Smooth muscle cell (in vitro differentiated cells): ENCODE measurements around the gene TF. TPM values are rescaled to one million over a fixed set of nuclear protein-coding genes. Genes with fewer than 3 reads are reported as not detected.

Experiments used
- DNase-seq: peaks from one replicate; lab custom pipeline; 2025; ENCODE audit not compliant: unreplicated experiment; lab: John Stamatoyannopoulos, UW
- H2AFZ ChIP-seq: fragments of 200-600 bp; sonication (generic); 2 replicates; pipeline ENCODE4 v1.6.0; 2016; ENCODE audit warnings: antibody characterized with exemption, low read depth, mild to moderate bottlenecking
- H3F3A ChIP-seq: fragments of 200-600 bp; sonication (generic); 2 replicates; pipeline ENCODE4 v1.6.0; 2017; ENCODE audit warnings: antibody characterized with exemption, low read depth
- H3K27ac ChIP-seq: fragments of 200-600 bp; sonication (generic); 2 replicates; pipeline ENCODE4 v1.5.1; 2016; ENCODE audit warnings: low read depth, mild to moderate bottlenecking
- H3K27me3 ChIP-seq: fragments of 200-600 bp; sonication (generic); 2 replicates; pipeline ENCODE4 v1.6.1; 2016; ENCODE audit warnings: low read depth, mild to moderate bottlenecking
- H3K36me3 ChIP-seq: fragments of 200-600 bp; sonication (generic); 2 replicates; pipeline ENCODE4 v1.5.1; 2016; ENCODE audit warnings: low read depth
- H3K4me1 ChIP-seq: fragments of 200-600 bp; sonication (generic); 2 replicates; pipeline ENCODE4 v1.5.1; 2016; ENCODE audit warnings: low read depth
- H3K4me2 ChIP-seq: fragments of 200-600 bp; sonication (generic); 2 replicates; pipeline ENCODE4 v1.6.0; 2016; ENCODE audit warnings: mild to moderate bottlenecking
- H3K4me3 ChIP-seq: fragments of 200-600 bp; sonication (generic); 2 replicates; pipeline ENCODE4 v1.5.1; 2016; ENCODE audit warnings: mild to moderate bottlenecking
- H3K79me2 ChIP-seq: fragments of 200-600 bp; sonication (generic); 2 replicates; pipeline ENCODE4 v1.6.0; 2016; ENCODE audit warnings: low read depth, mild to moderate bottlenecking
- H3K9ac ChIP-seq: fragments of 200-600 bp; sonication (generic); 2 replicates; pipeline ENCODE4 v1.6.0; 2016; ENCODE audit warnings: low read depth
- H3K9me3 ChIP-seq: fragments of 200-600 bp; sonication (generic); replicated peaks from 2 replicates; pipeline ENCODE4 v1.5.1; 2016; ENCODE audit warnings: low read depth
- H4K20me1 ChIP-seq: fragments of 200-600 bp; sonication (generic); 2 replicates; pipeline ENCODE4 v1.6.0; 2016; ENCODE audit warnings: low read depth
- CTCF ChIP-seq: fragments of 200-600 bp; sonication (generic); IDR thresholded peaks from 2 replicates; pipeline ENCODE4 v1.5.1; 2017; ENCODE audit warnings: borderline replicate concordance, mild to moderate bottlenecking, antibody characterized with exemption; ENCODE audit not compliant: insufficient read depth, poor library complexity, severe bottlenecking
- WGBS: methylation state at CpG from one replicate; pipeline ENCODE4 v1.1.7; 2016; ENCODE audit warnings: low lambda C conversion rate; 5-methylcytosine and 5-hydroxymethylcytosine counted together
- polyA plus RNA-seq: library from polyadenylated mRNA; unstranded; fragments of >200 nt; fragmentation: Nextera tagmentation; extraction: Ambion mirVana; gene quantifications from 2 replicates; pipeline ENCODE4 v1.2.1, GENCODE V29; 2016
- total RNA-seq: library from RNA; depleted of rRNA; stranded (reverse); fragments of >200 nt; gene quantifications from 2 replicates; pipeline ENCODE4 v1.2.3, GENCODE V29; 2014

The TF gene
- total and polyA plus RNA-seq, 2 experiments from 2014 or later: 1.0 to 1.6 TPM

- no peak overlapping the region for H3K27ac ChIP-seq
- no peaks in the 10 kb centered on the region for H3K4me1 ChIP-seq
- no peak for DNase-seq
- no peak overlapping the region for H3K4me2 ChIP-seq
- H3K27me3 ChIP-seq: no peaks in the 10 kb centered on the region
- H3K4me3 ChIP-seq: no peak overlapping the region
- H3K79me2 ChIP-seq: no peaks in the 10 kb centered on the region
- no peak overlapping the region for H2AFZ ChIP-seq
- peaks cover 31% of the 10 kb centered on the region for H3K36me3 ChIP-seq
- TF ChIP-seq CTCF: no peak
- no peaks in the 10 kb centered on the region for H3K9me3 ChIP-seq
- no peak overlapping the region for H3K9ac ChIP-seq
- peaks cover 38% of the 10 kb centered on the region for H4K20me1 ChIP-seq
- 93% methylated on average over 4 of the region's 4 CpGs for WGBS
- H3F3A ChIP-seq: no peaks in the 10 kb centered on the region
Measured at GRCh38 chr3:133820129-133820528, 73.9 kb downstream of the TF start.

GRCh38 chr3:133820889-133821675 lies 74.9 kb downstream of the TF start:
- no peak for DNase-seq
- H3K36me3 ChIP-seq: peaks cover 25% of the 10 kb centered on the region
- no peaks in the 10 kb centered on the region for H3K27me3 ChIP-seq
- no peak for TF ChIP-seq CTCF
- no peaks in the 10 kb centered on the region for H3K79me2 ChIP-seq
- H2AFZ ChIP-seq: no peak overlapping the region
- no peaks in the 10 kb centered on the region for H3F3A ChIP-seq
- H3K4me1 ChIP-seq: no peaks in the 10 kb centered on the region
- H3K27ac ChIP-seq: no peak overlapping the region
- H3K9ac ChIP-seq: no peak overlapping the region
- H3K9me3 ChIP-seq: no peaks in the 10 kb centered on the region
- H4K20me1 ChIP-seq: peaks cover 33% of the 10 kb centered on the region
- no peak overlapping the region for H3K4me2 ChIP-seq
- WGBS: 95% methylated on average over 3 of the region's 3 CpGs
- no peak overlapping the region for H3K4me3 ChIP-seq

GRCh38 chr3:133821767-133822638 lies 75.8 kb downstream of the TF start:
- Histone ChIP-seq H3K36me3 (peaks cover 15% of the 10 kb centered on the region), H2AFZ (no peak overlapping the region), H3K4me2 (no peak overlapping the region), H3F3A (no peaks in the 10 kb centered on the region), H3K4me1 (no peaks in the 10 kb centered on the region), H3K9ac (no peak overlapping the region), H3K27me3 (no peaks in the 10 kb centered on the region), H3K4me3 (no peak overlapping the region), H4K20me1 (peaks cover 29% of the 10 kb centered on the region), H3K79me2 (no peaks in the 10 kb centered on the region), H3K9me3 (no peaks in the 10 kb centered on the region), H3K27ac (no peak overlapping the region)
- DNase-seq: no peak
- 88% methylated on average over 8 of the region's 8 CpGs for WGBS
- peak; percentile 10 for TF ChIP-seq CTCF
